Endodermal cell (in vitro differentiated cells): Measurements from ENCODE around the gene AGPAT3. TPM values are rescaled to one million over a fixed set of nuclear protein-coding genes. Genes with fewer than 3 reads are reported as not detected.

Experiments used
- DNase-seq: peaks from one replicate; pipeline ENCODE4 v3.0.0-alpha.2; 2017
- H3K27ac ChIP-seq: 2 replicates; pipeline ENCODE4 v1.5.1; 2013; ENCODE audit warnings: mild to moderate bottlenecking, low read depth, low read length, moderate library complexity
- H3K27me3 ChIP-seq: 2 replicates; pipeline ENCODE4 v1.6.1; 2013; ENCODE audit warnings: mild to moderate bottlenecking, low read length, moderate library complexity; ENCODE audit not compliant: insufficient read depth, control insufficient read depth, poor library complexity, severe bottlenecking
- H3K36me3 ChIP-seq: 2 replicates; pipeline ENCODE4 v1.7.0; 2013; ENCODE audit warnings: mild to moderate bottlenecking, low read length, moderate library complexity; ENCODE audit not compliant: control insufficient read depth, insufficient read depth
- H3K4me1 ChIP-seq: one replicate; pipeline ENCODE4 v1.7.0; 2013; ENCODE audit warnings: low read length; ENCODE audit not compliant: control insufficient read depth, insufficient read depth
- H3K4me3 ChIP-seq: 2 replicates; pipeline ENCODE4 v1.5.1; 2013; ENCODE audit warnings: mild to moderate bottlenecking, low read length, moderate library complexity
- H3K9ac ChIP-seq: 2 replicates; pipeline ENCODE4 v1.6.1; 2013; ENCODE audit warnings: mild to moderate bottlenecking, low read length, moderate library complexity; ENCODE audit not compliant: poor library complexity, severe bottlenecking; ENCODE audit errors: extremely low read depth
- H3K9me3 ChIP-seq: 2 replicates; pipeline ENCODE4 v1.6.1; 2013; ENCODE audit warnings: mild to moderate bottlenecking, low read length, moderate library complexity; ENCODE audit not compliant: control insufficient read depth
- H3K27ac Mint-ChIP-seq: 2 replicates; pipeline ENCODE4 v1.8.0; 2020; ENCODE audit warnings: mixed read lengths
- H3K27me3 Mint-ChIP-seq: 2 replicates; pipeline ENCODE4 v1.8.0; 2021; ENCODE audit warnings: mild to moderate bottlenecking, mixed read lengths; ENCODE audit not compliant: insufficient read depth
- H3K36me3 Mint-ChIP-seq: 2 replicates; pipeline ENCODE4 v1.8.0; 2020; ENCODE audit warnings: low read depth, mixed read lengths
- H3K4me1 Mint-ChIP-seq: 2 replicates; pipeline ENCODE4 v1.8.0; 2020; ENCODE audit warnings: mixed read lengths
- H3K4me3 Mint-ChIP-seq: 2 replicates; pipeline ENCODE4 v1.8.0; 2020; ENCODE audit warnings: mild to moderate bottlenecking, moderate library complexity, mixed read lengths
- H3K9me3 Mint-ChIP-seq: 2 replicates; pipeline ENCODE4 v1.8.0; 2020; ENCODE audit warnings: mild to moderate bottlenecking, mixed read lengths
- WGBS, 2 experiments: methylation state at CpG; one replicate each; pipeline versions ENCODE4 v1.1.5 to v1.1.7; 2013; ENCODE audit warnings: missing lambda C conversion rate in 2 of 2, mixed read lengths in 1 of 2; ENCODE audit not compliant: insufficient coverage in 1 of 2, insufficient read length in 1 of 2; 5-methylcytosine and 5-hydroxymethylcytosine counted together
- total RNA-seq, 2 donors: library from RNA; stranded (reverse); fragmentation: NEBNext Ultra II Directional in 1 of 2; extraction: Animal tissue kit (Norgen Biotek cat#: 25700) in 1 of 2; gene quantifications; 2 replicates in 1 of 2; 3 replicates in 1 of 2; pipeline ENCODE4 v1.2.1, GENCODE V29; 2021
- TF ChIP-seq, protein P1 (sequence below): fragments of 200-600 bp; sonication (generic); conservative IDR thresholded peaks from 2 replicates; pipeline ENCODE4 v1.5.0; 2021; ENCODE audit warnings: antibody characterized with exemption, mild to moderate bottlenecking

Gene AGPAT3
- total RNA-seq, 2 donors from 2014 or later = 44.0 to 74.4 TPM

DNA sequence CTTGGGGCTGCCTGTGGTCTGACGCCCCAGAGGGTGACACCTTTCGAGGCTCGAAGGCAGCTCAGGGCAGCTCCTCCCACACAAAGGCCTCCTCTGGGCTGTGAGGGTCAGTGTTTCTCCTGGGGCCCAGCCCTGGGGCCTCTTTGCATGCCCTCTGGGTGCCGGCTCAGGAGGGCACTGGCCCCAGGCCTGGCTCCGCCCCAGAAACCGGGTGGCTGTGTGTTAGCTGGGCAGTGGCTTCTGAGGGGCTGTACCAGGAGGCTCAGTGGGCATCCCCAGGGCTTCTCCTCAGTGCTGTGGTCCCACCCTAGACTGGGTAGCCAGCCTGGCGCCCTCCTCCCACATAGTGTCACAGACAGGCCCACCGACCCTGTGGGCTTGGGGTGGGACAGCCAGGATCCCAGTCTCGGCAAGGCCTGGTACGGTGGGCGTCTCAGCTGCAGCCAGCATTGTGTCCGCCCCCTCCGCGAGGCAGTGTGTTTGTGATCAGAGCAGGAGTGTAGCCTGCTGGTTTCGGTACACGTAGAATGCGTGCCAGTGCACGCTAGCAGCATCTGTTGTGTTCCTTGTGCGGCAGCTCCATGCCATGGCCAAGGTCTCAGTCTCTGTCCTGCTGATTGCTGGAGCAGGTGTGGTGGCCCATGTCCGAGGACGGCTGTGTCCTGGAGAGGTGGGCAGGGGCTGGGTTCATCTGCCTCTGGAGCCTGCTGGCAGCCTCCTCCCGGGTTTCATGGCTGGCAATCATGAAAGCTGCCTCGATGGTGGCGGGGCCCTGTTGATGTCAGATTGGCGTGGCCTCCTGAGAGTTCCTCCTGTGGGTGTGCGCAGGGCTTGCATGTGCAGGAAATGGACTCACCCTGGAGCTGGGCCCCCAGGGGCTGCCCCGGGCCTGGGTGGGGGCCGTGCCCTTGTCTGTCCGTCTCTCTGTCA is 47.6 kb upstream of the AGPAT3 start:
- Histone ChIP-seq H3K27me3 (no peaks in the 10 kb centered on the region), H3K36me3 (no peaks in the 10 kb centered on the region), H3K9ac (no peak overlapping the region), H3K4me1 (no peaks in the 10 kb centered on the region), H3K27ac (no peak overlapping the region), H3K4me3 (no peak overlapping the region), H3K9me3 (peaks cover 7% of the 10 kb centered on the region)
- Mint-ChIP-seq H3K9me3 (peaks cover 20% of the 10 kb centered on the region), H3K27ac (no peak overlapping the region), H3K4me1 (peaks cover 8% of the 10 kb centered on the region), H3K27me3 (no peaks in the 10 kb centered on the region), H3K4me3 (no peak overlapping the region), H3K36me3 (peaks cover 4% of the 10 kb centered on the region)
- 89 to 91% methylated on average over 16 to 29 of the region's 29 CpGs for WGBS, 2 experiments
- TF ChIP-seq, protein P1, sequence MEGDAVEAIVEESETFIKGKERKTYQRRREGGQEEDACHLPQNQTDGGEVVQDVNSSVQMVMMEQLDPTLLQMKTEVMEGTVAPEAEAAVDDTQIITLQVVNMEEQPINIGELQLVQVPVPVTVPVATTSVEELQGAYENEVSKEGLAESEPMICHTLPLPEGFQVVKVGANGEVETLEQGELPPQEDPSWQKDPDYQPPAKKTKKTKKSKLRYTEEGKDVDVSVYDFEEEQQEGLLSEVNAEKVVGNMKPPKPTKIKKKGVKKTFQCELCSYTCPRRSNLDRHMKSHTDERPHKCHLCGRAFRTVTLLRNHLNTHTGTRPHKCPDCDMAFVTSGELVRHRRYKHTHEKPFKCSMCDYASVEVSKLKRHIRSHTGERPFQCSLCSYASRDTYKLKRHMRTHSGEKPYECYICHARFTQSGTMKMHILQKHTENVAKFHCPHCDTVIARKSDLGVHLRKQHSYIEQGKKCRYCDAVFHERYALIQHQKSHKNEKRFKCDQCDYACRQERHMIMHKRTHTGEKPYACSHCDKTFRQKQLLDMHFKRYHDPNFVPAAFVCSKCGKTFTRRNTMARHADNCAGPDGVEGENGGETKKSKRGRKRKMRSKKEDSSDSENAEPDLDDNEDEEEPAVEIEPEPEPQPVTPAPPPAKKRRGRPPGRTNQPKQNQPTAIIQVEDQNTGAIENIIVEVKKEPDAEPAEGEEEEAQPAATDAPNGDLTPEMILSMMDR = no peak
- DNase-seq = no peak

DNA sequence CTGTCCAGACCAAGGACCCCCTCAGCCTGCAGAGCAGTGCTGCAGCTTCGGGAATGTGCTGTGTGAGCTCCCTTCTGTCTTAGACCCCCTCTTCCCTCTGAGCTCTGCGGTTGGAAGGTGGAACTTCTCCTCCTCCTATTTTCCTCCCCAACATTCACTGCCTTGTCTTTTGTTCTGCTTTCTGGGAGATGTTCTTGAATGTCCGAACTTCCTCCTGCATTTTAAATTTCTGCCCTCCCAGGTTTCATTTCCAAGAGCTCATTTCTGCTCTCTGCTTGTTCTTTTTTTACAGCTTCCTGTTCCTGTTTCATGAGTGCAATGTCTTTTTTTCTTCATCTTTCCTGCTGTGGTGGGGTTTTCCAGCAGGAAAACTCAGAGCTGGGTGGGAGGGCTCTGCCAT is 46.3 kb upstream of the AGPAT3 start:
- Mint-ChIP-seq H3K4me1 (peaks cover 6% of the 10 kb centered on the region), H3K27ac (no peak overlapping the region), H3K9me3 (peaks cover 20% of the 10 kb centered on the region), H3K36me3 (peaks cover 4% of the 10 kb centered on the region), H3K27me3 (no peaks in the 10 kb centered on the region), H3K4me3 (no peak overlapping the region)
- Histone ChIP-seq H3K36me3 (no peaks in the 10 kb centered on the region), H3K9ac (no peak overlapping the region), H3K9me3 (peaks cover 7% of the 10 kb centered on the region), H3K27ac (no peak overlapping the region), H3K4me1 (no peaks in the 10 kb centered on the region), H3K27me3 (no peaks in the 10 kb centered on the region), H3K4me3 (no peak overlapping the region)
- DNase-seq = no peak
- WGBS, 2 experiments = 86 to 91% methylated on average over 2 to 3 of the region's 3 CpGs
- TF ChIP-seq, protein P1 = no peak

DNA sequence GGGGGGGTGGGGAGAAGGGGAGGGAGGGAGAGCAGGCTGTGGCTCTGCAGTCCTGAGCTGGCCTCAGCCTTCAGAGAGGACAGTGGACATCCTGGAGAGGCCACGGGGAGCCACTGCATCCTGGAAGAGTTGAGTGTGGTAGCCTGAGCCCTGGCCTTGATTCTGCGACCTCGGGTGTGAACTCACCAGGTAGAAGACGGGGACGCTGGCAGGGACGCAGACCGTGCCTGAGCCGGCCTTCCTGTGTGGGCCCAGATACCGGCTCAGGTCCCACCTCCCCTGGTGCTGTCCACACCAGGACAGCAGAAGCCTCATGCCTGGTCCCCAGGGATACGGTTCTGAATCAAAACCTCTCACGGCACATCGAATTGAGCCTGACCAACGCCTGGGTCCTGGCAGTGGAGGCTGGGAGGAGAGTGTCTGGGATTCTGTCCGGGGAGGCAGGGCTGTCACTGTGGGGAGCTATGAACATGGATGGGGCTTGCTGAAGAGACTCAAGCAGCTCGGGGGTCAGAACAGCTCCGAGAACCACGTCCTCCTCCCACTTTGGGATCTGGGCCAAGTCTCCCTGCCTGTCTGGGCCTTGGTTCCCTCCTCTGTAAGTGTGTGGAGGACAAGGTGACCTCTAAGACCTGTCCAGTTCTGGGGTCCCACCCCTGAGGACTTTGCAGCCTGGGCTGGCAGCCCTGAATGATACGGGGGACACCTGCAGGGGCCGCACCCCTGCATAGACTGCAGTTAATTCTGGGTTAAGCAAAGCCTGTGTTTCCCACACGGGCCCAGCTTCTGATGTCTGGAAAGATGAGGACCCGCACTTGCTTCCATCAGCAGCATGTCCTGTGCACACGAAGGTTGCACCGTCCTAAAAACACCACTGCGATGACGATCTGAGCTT is 45.3 kb upstream of the AGPAT3 start:
- Mint-ChIP-seq H3K4me3 (no peak overlapping the region), H3K27ac (no peak overlapping the region), H3K36me3 (peaks cover 4% of the 10 kb centered on the region), H3K27me3 (no peaks in the 10 kb centered on the region), H3K4me1 (peaks cover 2% of the 10 kb centered on the region), H3K9me3 (peaks cover 20% of the 10 kb centered on the region)
- no peak for DNase-seq
- WGBS, 2 experiments = 91% methylated on average over 19 to 25 of the region's 25 CpGs
- Histone ChIP-seq H3K9me3 (peaks cover 7% of the 10 kb centered on the region), H3K27ac (no peak overlapping the region), H3K4me1 (no peaks in the 10 kb centered on the region), H3K27me3 (no peaks in the 10 kb centered on the region), H3K36me3 (no peaks in the 10 kb centered on the region), H3K4me3 (no peak overlapping the region), H3K9ac (no peak overlapping the region)
- TF ChIP-seq, protein P1 = no peak
